HEK293T (cell line): Measurements from ENCODE around the gene MGST2.

ENCODE experiments used
- ARNT ChIP-seq: fragments of 450-650 bp; IDR thresholded peaks from 2 replicates; pipeline ENCODE4 v1.6.1; 2017; ENCODE audit warnings: mild to moderate bottlenecking
- BHLHE40 ChIP-seq: fragments of 450-650 bp; IDR thresholded peaks from 2 replicates; pipeline ENCODE4 v1.6.1; 2016; ENCODE audit warnings: mild to moderate bottlenecking, moderate library complexity, borderline replicate concordance
- CTBP1 ChIP-seq: fragments of 450-650 bp; IDR thresholded peaks from 2 replicates; pipeline ENCODE4 v1.6.1; 2016; ENCODE audit warnings: borderline replicate concordance
- ELF4 ChIP-seq: fragments of 450-650 bp; IDR thresholded peaks from 2 replicates; pipeline ENCODE4 v1.6.1; 2017; ENCODE audit warnings: antibody characterized with exemption
- FOXA1 ChIP-seq: fragments of 450-650 bp; IDR thresholded peaks from 2 replicates; pipeline ENCODE4 v1.6.1; 2016; ENCODE audit warnings: mild to moderate bottlenecking
- FOXM1 ChIP-seq: fragments of 450-650 bp; IDR thresholded peaks from 2 replicates; pipeline ENCODE4 v1.6.1; 2017; ENCODE audit warnings: mild to moderate bottlenecking, borderline replicate concordance
- HDGF ChIP-seq: fragments of 450-650 bp; IDR thresholded peaks from 2 replicates; pipeline ENCODE4 v1.6.1; 2017; ENCODE audit warnings: antibody characterized with exemption, borderline replicate concordance
- PKNOX1 ChIP-seq: fragments of 450-650 bp; IDR thresholded peaks from 2 replicates; pipeline ENCODE4 v1.6.1; 2016
- SP1 ChIP-seq: fragments of 450-650 bp; IDR thresholded peaks from 2 replicates; pipeline ENCODE4 v1.6.1; 2017
- SUZ12 ChIP-seq: fragments of 450-650 bp; IDR thresholded peaks from 2 replicates; pipeline ENCODE4 v1.6.1; 2016; ENCODE audit warnings: mild to moderate bottlenecking
- TARDBP ChIP-seq: fragments of 450-650 bp; IDR thresholded peaks from 2 replicates; pipeline ENCODE4 v1.6.1; 2016
- ZNF384 ChIP-seq: fragments of 450-650 bp; IDR thresholded peaks from 2 replicates; pipeline ENCODE4 v1.6.1; 2016

DNA sequence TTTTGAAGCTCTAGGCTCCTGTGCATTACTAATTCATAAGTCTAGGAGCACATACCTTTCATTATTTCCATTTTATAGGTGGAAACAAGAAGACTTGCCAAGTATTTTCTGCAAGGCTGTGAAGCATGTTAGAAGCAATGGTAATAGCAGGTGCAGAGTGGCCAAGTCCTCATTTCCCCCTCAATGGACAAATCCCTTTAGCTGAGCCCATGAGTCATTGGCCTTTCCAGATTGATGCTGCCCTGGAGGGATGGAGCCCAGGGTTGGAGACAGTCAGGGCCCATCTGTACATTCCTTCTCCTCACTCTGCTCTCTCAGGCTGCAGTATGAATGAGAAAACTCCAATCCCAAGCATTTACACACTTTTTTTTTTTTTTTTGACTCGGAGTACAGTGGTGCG is 6.6 kb downstream of the MGST2 start:
- TF ChIP-seq BHLHE40 (no peak), ELF4 (no peak), ARNT (no peak), FOXA1 (no peak), SUZ12 (no peak), SP1 (no peak), HDGF (no peak), PKNOX1 (no peak), TARDBP (no peak), ZNF384 (no peak), CTBP1 (no peak), FOXM1 (no peak)
